Renal pelvis (tissue), 4 donors: ENCODE data around the gene ZBTB20. TPM values are rescaled to one million over a fixed set of nuclear protein-coding genes. Genes with fewer than 3 reads are reported as not detected.
"Not testable (repeated sequence)": the region's sequence is repeated elsewhere in the genome, so short reads cannot be mapped to it uniquely, and the experiment has no call there.

Experiments
- DNase-seq: peaks from one replicate; pipeline ENCODE4 v3.0.0-alpha.2; 2013
- polyA plus RNA-seq, 3 donors: library from polyadenylated mRNA; unstranded; fragments of 120-200 nt; gene quantifications; one replicate each; pipeline ENCODE4 v1.2.1, GENCODE V29; 2013; ENCODE audit not compliant: insufficient read length in 3 of 3

The ZBTB20 gene
- polyA plus RNA-seq, 3 donors, result 4.4 to 6.3 (median 5.9) TPM

GRCh38 chr3:114716126-114716525 is 431.0 kb downstream of the ZBTB20 start:
- no peak for DNase-seq

- DNase-seq, result no peak
Measured at GRCh38 chr3:114714957-114715460, 432.1 kb downstream of the ZBTB20 start.

- DNase-seq, result no peak
Measured at GRCh38 chr3:114714237-114714636, 432.9 kb downstream of the ZBTB20 start.

GRCh38 chr3:114712728-114713492 is 434.2 kb downstream of the ZBTB20 start:
- DNase-seq, result no peak

- DNase-seq, result no peak
Measured at GRCh38 chr3:114711321-114711886, 435.7 kb downstream of the ZBTB20 start.

GRCh38 chr3:114709102-114709501 is 438.0 kb downstream of the ZBTB20 start:
- DNase-seq, result no peak

- no peak for DNase-seq
Measured at GRCh38 chr3:114707252-114707860, 439.7 kb downstream of the ZBTB20 start.

GRCh38 chr3:114706591-114707232 is 440.4 kb downstream of the ZBTB20 start:
- DNase-seq, result no peak

- DNase-seq, result no peak
Measured at GRCh38 chr3:114700637-114701234, 446.4 kb downstream of the ZBTB20 start.

DNA sequence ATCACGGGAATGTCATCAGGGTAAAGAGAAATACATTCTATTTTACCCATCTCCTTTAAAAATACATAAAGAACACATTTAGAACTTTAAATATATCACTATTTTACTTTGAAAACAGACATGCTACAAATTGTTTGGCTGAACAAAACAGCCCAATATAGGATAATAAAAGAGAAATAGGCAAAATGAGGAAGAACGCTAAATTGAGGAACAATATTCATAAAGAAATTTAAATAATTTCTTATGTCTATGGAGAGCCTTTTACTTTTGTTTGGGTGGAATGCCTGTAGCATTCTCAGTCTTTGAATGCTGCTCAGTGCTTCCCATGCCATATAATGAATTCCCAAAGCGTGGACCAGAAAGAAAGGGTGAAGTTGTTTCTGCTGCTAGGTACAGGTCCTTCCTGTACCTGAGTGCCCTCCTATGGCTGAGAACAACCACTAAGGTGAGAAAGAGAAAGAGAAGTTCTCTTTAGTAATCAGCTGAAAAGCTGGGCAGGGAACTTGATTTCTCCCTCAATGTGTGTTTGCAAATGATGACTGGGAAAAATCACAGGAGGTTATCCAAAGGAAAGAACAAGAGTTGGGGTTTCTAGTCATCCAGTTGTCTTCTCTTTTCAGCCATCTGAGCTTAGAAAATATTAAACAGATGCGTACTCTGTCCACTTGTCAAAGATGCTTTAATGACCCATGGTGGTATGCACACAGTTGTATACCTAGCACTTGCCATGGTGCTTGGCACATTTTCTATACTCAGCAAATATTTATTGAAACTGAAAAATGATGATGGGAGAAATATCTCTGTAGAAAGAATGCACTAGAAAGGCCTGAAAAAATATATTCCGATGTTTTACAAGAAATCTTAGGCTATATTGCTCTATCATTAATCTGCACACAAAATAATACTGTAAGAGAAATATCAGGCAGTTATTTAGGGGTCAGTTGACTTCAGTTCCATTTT is 448.7 kb downstream of the ZBTB20 start:
- no peak for DNase-seq

GRCh38 chr3:114697401-114697800 is 449.7 kb downstream of the ZBTB20 start:
- DNase-seq, result no peak

- DNase-seq, result no peak
Measured at GRCh38 chr3:114694251-114694650, 452.8 kb downstream of the ZBTB20 start.

GRCh38 chr3:114691871-114692270 is 455.2 kb downstream of the ZBTB20 start:
- no peak for DNase-seq

- no peak for DNase-seq
Measured at GRCh38 chr3:114690911-114691310, 456.2 kb downstream of the ZBTB20 start.

- DNase-seq, result no peak
Measured at GRCh38 chr3:114687151-114687550, 459.9 kb downstream of the ZBTB20 start.

- DNase-seq, result no peak
Measured at GRCh38 chr3:114686621-114687020, 460.5 kb downstream of the ZBTB20 start.

- DNase-seq, result no peak
Measured at GRCh38 chr3:114685161-114685560, 461.9 kb downstream of the ZBTB20 start.

- DNase-seq, result no peak
Measured at GRCh38 chr3:114680299-114680698, 466.8 kb downstream of the ZBTB20 start.

GRCh38 chr3:114679773-114680172 is 467.3 kb downstream of the ZBTB20 start:
- not testable (repeated sequence) for DNase-seq

DNA sequence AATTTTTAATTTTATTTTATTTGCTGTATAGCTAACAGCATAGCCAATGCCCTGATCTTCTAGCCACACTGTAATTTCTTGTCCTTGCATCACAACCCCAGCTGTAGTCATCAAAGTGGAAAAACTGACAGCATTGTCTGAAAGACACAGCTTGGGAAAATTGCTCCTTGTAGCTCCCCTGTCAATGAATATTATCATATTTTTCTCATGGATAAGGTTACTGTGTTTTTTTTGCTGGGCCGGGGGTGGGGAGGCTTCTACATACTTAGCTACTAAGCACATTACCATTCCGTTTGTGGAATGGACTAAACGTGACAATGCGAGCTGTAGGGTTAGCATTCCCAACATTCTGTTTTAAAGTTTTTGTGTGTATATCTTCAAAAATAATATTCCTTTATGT is 472.0 kb downstream of the ZBTB20 start:
- no peak for DNase-seq

DNA sequence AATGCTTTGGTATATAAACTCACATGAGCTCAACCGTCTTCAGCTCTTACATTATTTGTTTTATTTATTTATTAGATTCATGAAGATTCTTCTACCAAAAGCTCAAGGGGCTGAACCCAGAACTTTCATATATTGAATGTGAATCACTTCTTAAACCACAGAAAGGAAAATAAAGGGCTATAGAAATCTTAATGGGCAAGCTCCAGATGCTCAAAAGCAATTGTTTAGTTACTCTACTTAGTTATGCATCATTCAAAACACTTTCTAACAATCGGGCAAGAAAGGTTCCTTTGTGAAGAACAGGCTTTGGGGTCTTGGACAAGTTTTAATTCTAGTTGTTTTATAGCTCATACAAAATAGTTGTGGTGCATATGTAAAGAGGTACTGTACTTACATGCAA is 473.1 kb downstream of the ZBTB20 start:
- no peak for DNase-seq
